Measurements from ENCODE around the gene MLKL.
"Not testable (repeated sequence)": the region's sequence is repeated elsewhere in the genome, so short reads cannot be mapped to it uniquely, and the experiment has no call there.

Gene MLKL

DNA sequence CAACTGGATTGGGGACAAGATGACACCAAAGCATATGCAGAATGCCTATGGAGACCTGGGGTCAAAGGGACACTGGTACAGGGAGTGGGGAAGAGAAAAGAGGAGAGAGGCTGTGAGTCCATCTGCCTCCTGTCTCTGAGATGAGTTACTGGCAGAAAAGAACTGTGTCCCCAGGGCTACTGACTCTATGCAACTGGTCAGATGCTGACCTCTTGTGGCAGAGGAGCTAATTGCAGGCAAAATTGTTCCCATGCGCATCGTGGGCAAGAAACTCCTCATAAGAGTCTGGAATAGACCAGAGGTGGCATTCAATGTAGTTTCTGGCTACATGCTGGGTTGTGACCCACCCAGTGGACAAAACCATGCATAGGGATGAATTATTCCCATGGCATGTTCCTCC, 26.1 kb upstream of the MLKL start:
- Histone ChIP-seq H3K9me3 (ENCODE audit: insufficient read depth, low read length) (no peaks in the 10 kb centered on the region), H2AFZ (ENCODE audit: low read depth, low read length) (no peak overlapping the region), H3K4me3 (ENCODE audit: low read length) (no peak overlapping the region), H3K27ac (ENCODE audit: low read length) (no peak overlapping the region), H3K27me3 (ENCODE audit: low read depth, low read length) (no peaks in the 10 kb centered on the region), H3K36me3 (replicated peaks; ENCODE audit: low read depth, low read length) (no peaks in the 10 kb centered on the region), H4K20me1 (ENCODE audit: insufficient read depth, low read length) (no peaks in the 10 kb centered on the region), H3K4me1 (ENCODE audit: low read length) (no peaks in the 10 kb centered on the region), H3K9ac (ENCODE audit: low read length) (no peak overlapping the region), H3K79me2 (ENCODE audit: low read length) (no peaks in the 10 kb centered on the region), H3K4me2 (ENCODE audit: low read length) (no peak overlapping the region)
- TF ChIP-seq, protein P1, sequence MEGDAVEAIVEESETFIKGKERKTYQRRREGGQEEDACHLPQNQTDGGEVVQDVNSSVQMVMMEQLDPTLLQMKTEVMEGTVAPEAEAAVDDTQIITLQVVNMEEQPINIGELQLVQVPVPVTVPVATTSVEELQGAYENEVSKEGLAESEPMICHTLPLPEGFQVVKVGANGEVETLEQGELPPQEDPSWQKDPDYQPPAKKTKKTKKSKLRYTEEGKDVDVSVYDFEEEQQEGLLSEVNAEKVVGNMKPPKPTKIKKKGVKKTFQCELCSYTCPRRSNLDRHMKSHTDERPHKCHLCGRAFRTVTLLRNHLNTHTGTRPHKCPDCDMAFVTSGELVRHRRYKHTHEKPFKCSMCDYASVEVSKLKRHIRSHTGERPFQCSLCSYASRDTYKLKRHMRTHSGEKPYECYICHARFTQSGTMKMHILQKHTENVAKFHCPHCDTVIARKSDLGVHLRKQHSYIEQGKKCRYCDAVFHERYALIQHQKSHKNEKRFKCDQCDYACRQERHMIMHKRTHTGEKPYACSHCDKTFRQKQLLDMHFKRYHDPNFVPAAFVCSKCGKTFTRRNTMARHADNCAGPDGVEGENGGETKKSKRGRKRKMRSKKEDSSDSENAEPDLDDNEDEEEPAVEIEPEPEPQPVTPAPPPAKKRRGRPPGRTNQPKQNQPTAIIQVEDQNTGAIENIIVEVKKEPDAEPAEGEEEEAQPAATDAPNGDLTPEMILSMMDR (IDR thresholded peaks at IDR 0.05; ENCODE audit: low read depth, low read length), result peak; percentile 64
- TF ChIP-seq EZH2phosphoT487 (IDR thresholded peaks at IDR 0.05; ENCODE audit: low read depth), result no peak

DNA sequence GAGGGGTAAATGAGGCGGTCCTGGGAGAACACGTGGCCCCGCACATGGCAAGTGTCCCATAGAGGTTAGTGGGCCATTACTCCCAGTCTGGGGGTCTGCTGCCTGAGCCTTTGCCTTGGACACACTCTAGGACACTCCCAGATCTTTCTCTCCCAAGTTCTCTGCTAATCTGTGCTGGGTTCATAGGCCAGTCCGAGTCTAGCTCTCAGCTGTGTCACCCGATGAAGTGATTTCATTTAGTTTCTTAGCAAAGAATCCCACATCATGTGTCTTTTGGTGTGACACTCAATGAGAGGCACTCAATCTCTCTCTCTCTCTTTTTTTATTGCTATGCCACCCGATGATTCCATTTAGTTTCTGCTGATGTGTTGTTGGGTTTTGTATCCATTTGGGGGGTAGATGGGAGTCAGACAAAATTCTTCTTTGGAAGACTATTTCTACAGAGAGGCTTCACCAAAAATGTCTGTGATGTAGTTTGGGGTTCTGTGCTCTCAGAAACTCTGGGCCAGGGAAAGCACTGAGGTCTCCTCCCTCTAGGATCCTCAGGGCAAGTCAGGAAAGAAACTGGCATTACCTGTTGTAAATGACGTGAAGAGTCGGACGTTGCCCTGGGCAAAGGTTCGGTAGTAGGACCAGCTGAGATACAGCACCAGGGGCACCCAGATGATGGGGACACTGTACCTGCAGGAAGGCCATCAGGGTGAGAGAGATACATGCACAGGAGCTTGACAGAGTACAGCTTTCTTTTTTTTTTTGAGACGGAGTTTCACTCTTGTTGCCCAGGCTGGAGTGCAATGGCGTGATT, 25.2 kb upstream of the MLKL start:
- Histone ChIP-seq H3K27me3 (ENCODE audit: low read depth, low read length) (no peaks in the 10 kb centered on the region), H3K9me3 (ENCODE audit: insufficient read depth, low read length) (no peaks in the 10 kb centered on the region), H4K20me1 (ENCODE audit: insufficient read depth, low read length) (no peaks in the 10 kb centered on the region), H3K27ac (ENCODE audit: low read length) (no peak overlapping the region), H3K36me3 (replicated peaks; ENCODE audit: low read depth, low read length) (no peaks in the 10 kb centered on the region), H3K4me2 (ENCODE audit: low read length) (no peak overlapping the region), H3K9ac (ENCODE audit: low read length) (no peak overlapping the region), H2AFZ (ENCODE audit: low read depth, low read length) (no peak overlapping the region), H3K4me1 (ENCODE audit: low read length) (no peaks in the 10 kb centered on the region; the same call in 1 of the 2 replicates), H3K4me3 (ENCODE audit: low read length) (no peak overlapping the region), H3K79me2 (ENCODE audit: low read length) (no peaks in the 10 kb centered on the region)
- TF ChIP-seq, protein P1 (IDR thresholded peaks at IDR 0.05; ENCODE audit: low read depth, low read length), result no peak
- TF ChIP-seq EZH2phosphoT487 (IDR thresholded peaks at IDR 0.05; ENCODE audit: low read depth), result no peak

DNA sequence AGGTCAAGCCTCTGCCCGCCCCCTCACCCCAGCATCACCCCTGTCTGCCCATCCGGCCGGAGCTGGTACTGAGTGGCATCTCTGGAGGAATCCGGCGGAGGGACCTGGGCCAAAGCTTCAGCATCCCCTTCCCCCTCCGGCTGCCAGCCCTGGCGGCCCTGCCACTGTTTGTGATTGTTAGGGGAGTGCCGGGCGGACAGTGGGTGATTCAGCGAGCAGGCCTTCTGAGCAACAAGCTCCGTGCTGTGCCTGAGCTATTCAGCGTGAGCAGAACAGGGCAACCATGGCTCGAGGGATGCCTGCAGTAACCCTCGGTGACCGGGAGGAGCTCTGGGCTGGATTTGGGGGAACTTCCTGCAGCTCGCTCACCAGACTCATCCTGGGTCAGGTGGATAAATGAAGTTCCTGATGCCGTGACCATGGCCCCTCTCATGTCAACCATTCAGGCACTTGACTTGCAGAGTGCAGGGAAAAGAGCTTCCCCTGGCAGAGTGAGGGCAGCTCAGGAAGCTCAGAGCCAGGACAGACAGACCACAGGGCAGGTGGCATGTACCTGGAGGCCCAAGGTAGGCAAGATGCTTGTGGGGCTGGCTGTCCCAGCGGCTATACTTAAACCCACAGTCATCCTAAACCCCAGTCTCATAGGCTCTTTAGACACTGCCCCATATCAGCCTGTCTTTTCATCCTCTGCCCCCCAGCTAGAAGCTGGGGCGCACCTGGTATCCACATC, 24.3 kb upstream of the MLKL start:
- H3K79me2 ChIP-seq (ENCODE audit: low read length), result no peaks in the 10 kb centered on the region
- TF ChIP-seq, protein P1 (IDR thresholded peaks at IDR 0.05; ENCODE audit: low read depth, low read length), result no peak
- TF ChIP-seq EZH2phosphoT487 (IDR thresholded peaks at IDR 0.05; ENCODE audit: low read depth), result no peak
- H3K4me3 ChIP-seq (ENCODE audit: low read length), result no peak overlapping the region
- H3K4me2 ChIP-seq (ENCODE audit: low read length), result no peak overlapping the region
- H4K20me1 ChIP-seq (ENCODE audit: insufficient read depth, low read length), result no peaks in the 10 kb centered on the region
- H2AFZ ChIP-seq (ENCODE audit: low read depth, low read length), result no peak overlapping the region
- no peaks in the 10 kb centered on the region for H3K36me3 ChIP-seq (replicated peaks; ENCODE audit: low read depth, low read length)
- no peaks in the 10 kb centered on the region for H3K27me3 ChIP-seq (ENCODE audit: low read depth, low read length)
- no peaks in the 10 kb centered on the region for H3K9me3 ChIP-seq (ENCODE audit: insufficient read depth, low read length)
- H3K27ac ChIP-seq (ENCODE audit: low read length), result no peak overlapping the region
- H3K9ac ChIP-seq (ENCODE audit: low read length), result no peak overlapping the region
- H3K4me1 ChIP-seq (ENCODE audit: low read length), result peaks cover 4% of the 10 kb centered on the region; the same call in 1 of the 2 replicates

DNA sequence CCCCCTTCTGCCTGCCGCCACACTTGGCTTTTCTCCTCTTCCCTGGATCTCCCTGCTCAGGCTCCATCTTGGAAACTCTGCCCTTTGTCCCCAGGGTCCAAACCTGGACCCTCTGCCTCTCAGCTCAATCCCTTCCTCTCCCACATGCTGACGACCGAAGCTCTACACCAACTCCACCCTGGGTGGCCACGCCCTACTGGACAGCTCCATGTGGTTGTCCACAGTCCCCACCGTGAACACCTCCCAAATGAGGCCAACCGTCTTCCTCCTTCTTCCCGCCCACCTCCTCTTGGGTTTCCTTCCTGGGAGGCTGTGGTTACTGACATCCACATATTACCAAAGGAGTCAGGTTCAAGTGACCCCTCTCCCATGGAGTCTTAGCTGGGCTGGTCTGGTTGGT, 22.6 kb upstream of the MLKL start:
- H3K4me3 ChIP-seq (ENCODE audit: low read length), result no peak overlapping the region
- TF ChIP-seq, protein P1 (IDR thresholded peaks at IDR 0.05; ENCODE audit: low read depth, low read length), result no peak
- TF ChIP-seq EZH2phosphoT487 (IDR thresholded peaks at IDR 0.05; ENCODE audit: low read depth), result no peak
- no peaks in the 10 kb centered on the region for H3K36me3 ChIP-seq (replicated peaks; ENCODE audit: low read depth, low read length)
- H3K27me3 ChIP-seq (ENCODE audit: low read depth, low read length), result no peaks in the 10 kb centered on the region
- H3K79me2 ChIP-seq (ENCODE audit: low read length), result no peaks in the 10 kb centered on the region
- H2AFZ ChIP-seq (ENCODE audit: low read depth, low read length), result no peak overlapping the region
- H3K4me1 ChIP-seq (ENCODE audit: low read length), result peaks cover 4% of the 10 kb centered on the region; the same call in 1 of the 2 replicates
- H4K20me1 ChIP-seq (ENCODE audit: insufficient read depth, low read length), result no peaks in the 10 kb centered on the region
- no peak overlapping the region for H3K27ac ChIP-seq (ENCODE audit: low read length)
- H3K9ac ChIP-seq (ENCODE audit: low read length), result no peak overlapping the region
- no peaks in the 10 kb centered on the region for H3K9me3 ChIP-seq (ENCODE audit: insufficient read depth, low read length)
- H3K4me2 ChIP-seq (ENCODE audit: low read length), result no peak overlapping the region

DNA sequence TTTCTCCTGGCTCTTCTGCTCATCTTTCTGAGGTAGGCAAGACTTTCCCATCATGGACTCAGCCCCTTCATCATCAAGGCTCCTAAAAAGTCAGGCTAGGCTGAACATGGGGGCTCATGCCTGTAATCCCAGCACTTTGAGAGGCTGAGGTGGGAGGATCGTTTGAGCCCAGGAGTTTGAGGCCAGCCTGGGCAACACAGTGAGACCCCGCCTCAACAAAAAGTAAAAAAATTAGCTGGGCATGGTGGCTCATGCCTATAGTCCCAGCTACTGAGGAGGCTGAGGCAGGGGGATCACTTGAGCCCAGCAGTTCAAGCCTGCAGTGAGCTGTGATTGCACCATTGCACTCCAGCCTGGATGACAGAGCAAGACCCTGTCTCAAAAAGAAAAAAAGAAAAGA, 21.5 kb upstream of the MLKL start:
- not testable (repeated sequence) for H3K36me3 ChIP-seq (replicated peaks; ENCODE audit: low read depth, low read length); H3K79me2 ChIP-seq (ENCODE audit: low read length); H3K9ac ChIP-seq (ENCODE audit: low read length); H3K9me3 ChIP-seq (ENCODE audit: insufficient read depth, low read length); H2AFZ ChIP-seq (ENCODE audit: low read depth, low read length); H3K4me3 ChIP-seq (ENCODE audit: low read length); H4K20me1 ChIP-seq (ENCODE audit: insufficient read depth, low read length); H3K27me3 ChIP-seq (ENCODE audit: low read depth, low read length); H3K4me2 ChIP-seq (ENCODE audit: low read length); H3K27ac ChIP-seq (ENCODE audit: low read length); H3K4me1 ChIP-seq (ENCODE audit: low read length)

Data from OCI-LY3 (cell line).